NCI-H2196 (cell line): ENCODE results near the gene LNP1.
"Not testable (repeated sequence)": the region's sequence is repeated elsewhere in the genome, so short reads cannot be mapped to it uniquely, and the experiment has no call there.

ENCODE experiments used
- DNase-seq: peaks from one replicate; lab custom pipeline; 2025; ENCODE audit not compliant: unreplicated experiment; lab: John Stamatoyannopoulos, UW

The LNP1 gene

GRCh38 chr3:100400780-100401673, at the start of gene LNP1, which contains the start of gene TOMM70:
TSS of gene LNP1 (plus strand) at chr3:100401539. CDS start at chr3:100429730, 28,191 bp downstream.
TSS of gene TOMM70 (minus strand) at chr3:100401089. CDS start at chr3:100400949, 140 bp downstream.
- peak; percentile 99 for DNase-seq

- not testable (repeated sequence) for DNase-seq
Observed at GRCh38 chr3:100351770-100352169, 49.6 kb upstream of the LNP1 start.

GRCh38 chr3:100352296-100353231, 48.8 kb upstream of the LNP1 start:
- no peak for DNase-seq

- DNase-seq: no peak
Observed at GRCh38 chr3:100354850-100355249, 46.5 kb upstream of the LNP1 start.

GRCh38 chr3:100358413-100358812, 42.9 kb upstream of the LNP1 start:
- no peak for DNase-seq

GRCh38 chr3:100359035-100359434, 42.3 kb upstream of the LNP1 start:
- DNase-seq: no peak

- no peak for DNase-seq
Observed at GRCh38 chr3:100360757-100361496, 40.4 kb upstream of the LNP1 start.

- DNase-seq: no peak
Observed at GRCh38 chr3:100361897-100362296, 39.4 kb upstream of the LNP1 start.

GRCh38 chr3:100364421-100364820, 36.9 kb upstream of the LNP1 start:
- no peak for DNase-seq

GRCh38 chr3:100366424-100366823, 34.9 kb upstream of the LNP1 start:
- no peak for DNase-seq

- no peak for DNase-seq
Observed at GRCh38 chr3:100368441-100368840, 32.9 kb upstream of the LNP1 start.

GRCh38 chr3:100370756-100371155, 30.6 kb upstream of the LNP1 start:
- no peak for DNase-seq

GRCh38 chr3:100374521-100374920, 26.8 kb upstream of the LNP1 start:
- DNase-seq: no peak

GRCh38 chr3:100376301-100376700, 25.0 kb upstream of the LNP1 start:
- DNase-seq: no peak

GRCh38 chr3:100384733-100385525, 16.4 kb upstream of the LNP1 start:
- DNase-seq: no peak

GRCh38 chr3:100386437-100387074, 14.8 kb upstream of the LNP1 start:
- no peak for DNase-seq

GRCh38 chr3:100389025-100389424, 12.3 kb upstream of the LNP1 start:
- DNase-seq: no peak

- DNase-seq: no peak
Observed at GRCh38 chr3:100395679-100396431, 5.5 kb upstream of the LNP1 start.

- DNase-seq: peak; percentile 29
Observed at GRCh38 chr3:100396967-100397366, 4.4 kb upstream of the LNP1 start.
